NB4 (cell line): ENCODE results near the gene ARFRP1.

ENCODE experiments used
- POLR2A ChIP-seq: IDR thresholded peaks from 2 replicates; pipeline ENCODE4 v1.6.1; 2011; ENCODE audit warnings: mild to moderate bottlenecking; ENCODE audit not compliant: insufficient read length; ENCODE audit errors: extremely low read depth
- TF ChIP-seq, protein P1 (sequence below): IDR thresholded peaks from one replicate; pipeline ENCODE4 v1.5.1; 2012; ENCODE audit warnings: low read depth, low read length

- TF ChIP-seq POLR2A = no peak
- TF ChIP-seq, protein P1, sequence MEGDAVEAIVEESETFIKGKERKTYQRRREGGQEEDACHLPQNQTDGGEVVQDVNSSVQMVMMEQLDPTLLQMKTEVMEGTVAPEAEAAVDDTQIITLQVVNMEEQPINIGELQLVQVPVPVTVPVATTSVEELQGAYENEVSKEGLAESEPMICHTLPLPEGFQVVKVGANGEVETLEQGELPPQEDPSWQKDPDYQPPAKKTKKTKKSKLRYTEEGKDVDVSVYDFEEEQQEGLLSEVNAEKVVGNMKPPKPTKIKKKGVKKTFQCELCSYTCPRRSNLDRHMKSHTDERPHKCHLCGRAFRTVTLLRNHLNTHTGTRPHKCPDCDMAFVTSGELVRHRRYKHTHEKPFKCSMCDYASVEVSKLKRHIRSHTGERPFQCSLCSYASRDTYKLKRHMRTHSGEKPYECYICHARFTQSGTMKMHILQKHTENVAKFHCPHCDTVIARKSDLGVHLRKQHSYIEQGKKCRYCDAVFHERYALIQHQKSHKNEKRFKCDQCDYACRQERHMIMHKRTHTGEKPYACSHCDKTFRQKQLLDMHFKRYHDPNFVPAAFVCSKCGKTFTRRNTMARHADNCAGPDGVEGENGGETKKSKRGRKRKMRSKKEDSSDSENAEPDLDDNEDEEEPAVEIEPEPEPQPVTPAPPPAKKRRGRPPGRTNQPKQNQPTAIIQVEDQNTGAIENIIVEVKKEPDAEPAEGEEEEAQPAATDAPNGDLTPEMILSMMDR = no peak
These were observed 11.2 kb upstream of the ARFRP1 start for GRCh38 chr20:63718996-63719395.
